Fibroblast of villous mesenchyme (primary cell): ENCODE data around the gene NOL4L. TPM values are rescaled to one million over a fixed set of nuclear protein-coding genes. Genes with fewer than 3 reads are reported as not detected.

Experiments used
- DNase-seq: peaks from one replicate; pipeline ENCODE4 v3.0.0-alpha.2; 2010; ENCODE audit warnings: low read depth
- H3K4me3 ChIP-seq: 2 replicates; pipeline ENCODE4 v1.5.1; 2011; ENCODE audit warnings: low read depth, mild to moderate bottlenecking, low read length
- total RNA-seq: library from RNA; depleted of rRNA; stranded (reverse); fragments of >200 nt; gene quantifications from 2 replicates; pipeline ENCODE4 v1.2.3, GENCODE V29; 2012
- TF ChIP-seq, protein P1 (sequence below): IDR thresholded peaks from 2 replicates; pipeline ENCODE4 v1.5.1; 2012; ENCODE audit warnings: low read depth, mild to moderate bottlenecking, low read length; ENCODE audit not compliant: insufficient read depth

The NOL4L gene
- total RNA-seq, 1 donor: 9.9 TPM

DNA sequence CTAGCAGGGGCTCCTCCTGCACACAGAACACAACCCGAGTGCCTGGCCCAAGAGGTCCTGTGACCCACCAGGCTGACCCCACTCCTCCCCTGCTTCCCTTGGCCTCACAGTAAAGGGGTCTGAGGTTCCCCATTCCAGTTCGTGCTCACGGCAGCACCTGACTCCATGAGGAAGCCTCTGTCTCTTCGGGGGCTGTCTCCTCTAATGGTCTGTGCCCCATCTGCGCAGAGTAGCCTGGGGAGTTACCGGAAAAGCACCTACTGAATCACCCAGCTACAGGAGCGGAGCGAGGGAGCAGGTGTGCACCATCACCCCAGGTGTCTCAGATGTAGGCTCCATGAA, 133.8 kb downstream of the NOL4L start:
- H3K4me3 ChIP-seq: no peak overlapping the region
- TF ChIP-seq, protein P1, sequence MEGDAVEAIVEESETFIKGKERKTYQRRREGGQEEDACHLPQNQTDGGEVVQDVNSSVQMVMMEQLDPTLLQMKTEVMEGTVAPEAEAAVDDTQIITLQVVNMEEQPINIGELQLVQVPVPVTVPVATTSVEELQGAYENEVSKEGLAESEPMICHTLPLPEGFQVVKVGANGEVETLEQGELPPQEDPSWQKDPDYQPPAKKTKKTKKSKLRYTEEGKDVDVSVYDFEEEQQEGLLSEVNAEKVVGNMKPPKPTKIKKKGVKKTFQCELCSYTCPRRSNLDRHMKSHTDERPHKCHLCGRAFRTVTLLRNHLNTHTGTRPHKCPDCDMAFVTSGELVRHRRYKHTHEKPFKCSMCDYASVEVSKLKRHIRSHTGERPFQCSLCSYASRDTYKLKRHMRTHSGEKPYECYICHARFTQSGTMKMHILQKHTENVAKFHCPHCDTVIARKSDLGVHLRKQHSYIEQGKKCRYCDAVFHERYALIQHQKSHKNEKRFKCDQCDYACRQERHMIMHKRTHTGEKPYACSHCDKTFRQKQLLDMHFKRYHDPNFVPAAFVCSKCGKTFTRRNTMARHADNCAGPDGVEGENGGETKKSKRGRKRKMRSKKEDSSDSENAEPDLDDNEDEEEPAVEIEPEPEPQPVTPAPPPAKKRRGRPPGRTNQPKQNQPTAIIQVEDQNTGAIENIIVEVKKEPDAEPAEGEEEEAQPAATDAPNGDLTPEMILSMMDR: no peak
- no peak for DNase-seq

DNA sequence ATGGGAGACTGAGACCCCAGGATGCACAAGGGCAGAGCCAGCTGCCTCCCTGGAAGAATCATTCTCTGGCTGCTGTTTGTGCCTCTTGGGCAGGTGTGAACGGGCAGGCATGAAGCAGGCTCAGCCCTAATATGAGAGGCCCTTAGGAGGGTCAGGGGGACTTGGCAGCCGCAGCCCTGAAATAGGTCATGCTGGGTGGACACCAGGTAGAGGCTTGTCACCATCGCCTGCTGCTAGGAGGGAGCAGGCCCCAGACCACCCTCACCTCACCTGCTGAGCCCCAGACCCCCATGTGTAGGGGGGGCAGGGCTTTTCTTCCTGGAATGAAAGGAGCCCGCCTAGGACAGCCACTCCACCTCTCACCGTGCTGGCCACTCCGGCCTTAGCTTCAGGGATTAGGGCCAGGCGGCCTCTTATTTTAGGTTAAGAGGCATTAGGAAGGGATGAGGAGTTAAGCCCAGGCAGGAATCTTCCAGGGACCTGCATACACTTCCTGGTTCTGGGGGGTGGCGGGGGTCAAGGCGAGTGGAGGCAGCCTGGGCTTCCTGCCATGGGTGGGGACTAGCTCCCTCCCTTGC, 134.6 kb downstream of the NOL4L start:
- no peak for DNase-seq
- no peak overlapping the region for H3K4me3 ChIP-seq
- TF ChIP-seq, protein P1: no peak

DNA sequence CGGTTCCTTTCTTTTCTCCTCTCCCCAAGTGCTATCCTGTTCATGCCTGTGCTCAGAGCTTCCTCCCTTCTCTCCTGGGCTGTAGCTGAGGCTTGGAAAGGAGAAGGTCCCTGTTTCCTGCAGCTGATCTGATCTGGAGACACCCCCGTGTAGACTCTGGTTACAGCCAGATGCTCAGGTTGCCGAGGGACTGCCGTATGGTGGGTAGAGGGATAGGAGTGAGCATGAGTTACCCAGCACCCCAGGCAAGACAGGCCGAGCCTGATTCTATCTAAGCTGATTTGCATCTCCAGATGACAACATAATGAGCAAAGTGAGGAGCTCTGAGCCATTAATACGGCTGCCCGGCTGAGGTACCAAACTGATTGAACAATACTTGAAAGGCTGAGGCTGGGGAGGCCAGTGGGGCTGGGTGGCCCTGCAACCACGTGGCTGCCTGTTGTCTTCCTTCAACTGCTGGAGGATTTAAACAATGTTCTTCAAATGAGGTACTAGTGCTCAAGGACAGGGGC, 135.2 kb downstream of the NOL4L start:
- H3K4me3 ChIP-seq: no peak overlapping the region
- DNase-seq: no peak
- TF ChIP-seq, protein P1: no peak

DNA sequence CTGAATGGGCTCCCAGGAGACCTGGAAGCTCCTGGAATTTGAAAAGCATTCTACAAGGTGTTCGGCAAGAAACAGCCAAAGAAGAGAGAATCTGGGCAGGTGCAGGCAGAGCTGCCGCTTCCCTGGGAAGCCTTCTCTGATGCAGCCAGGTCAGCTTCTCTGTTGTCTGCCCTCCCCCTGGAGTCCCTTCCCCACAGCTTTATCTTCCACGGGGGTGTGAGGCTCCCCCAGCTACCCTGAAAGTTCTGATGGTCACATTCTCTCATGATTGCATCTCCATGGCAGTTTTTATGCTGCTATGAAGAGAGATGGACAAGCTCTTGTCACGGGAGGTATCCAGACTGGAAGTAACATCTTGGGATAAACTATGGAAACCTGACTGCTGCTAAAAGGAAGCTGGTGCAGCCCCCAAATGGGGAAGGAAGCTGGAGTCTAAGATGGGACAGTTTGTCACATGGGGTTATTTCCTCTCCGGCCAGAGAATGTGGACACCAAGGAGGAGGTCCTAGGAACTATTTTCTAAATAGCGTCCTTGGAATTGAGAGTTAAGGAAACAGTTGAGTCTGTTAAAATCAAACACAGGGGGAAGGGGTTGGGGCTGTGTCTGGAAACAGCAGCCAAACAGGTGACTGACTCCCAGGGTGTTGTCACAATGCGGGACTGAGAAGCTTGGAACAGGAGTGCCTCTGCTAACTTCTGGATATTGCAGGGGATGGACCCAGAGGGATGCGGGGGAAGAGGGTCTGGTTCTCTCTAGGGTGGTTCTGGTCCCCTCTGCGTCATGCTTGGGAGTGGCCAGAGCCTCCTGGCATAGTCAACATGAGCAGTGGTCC, 135.9 kb downstream of the NOL4L start:
- TF ChIP-seq, protein P1: no peak
- DNase-seq: no peak
- no peak overlapping the region for H3K4me3 ChIP-seq

DNA sequence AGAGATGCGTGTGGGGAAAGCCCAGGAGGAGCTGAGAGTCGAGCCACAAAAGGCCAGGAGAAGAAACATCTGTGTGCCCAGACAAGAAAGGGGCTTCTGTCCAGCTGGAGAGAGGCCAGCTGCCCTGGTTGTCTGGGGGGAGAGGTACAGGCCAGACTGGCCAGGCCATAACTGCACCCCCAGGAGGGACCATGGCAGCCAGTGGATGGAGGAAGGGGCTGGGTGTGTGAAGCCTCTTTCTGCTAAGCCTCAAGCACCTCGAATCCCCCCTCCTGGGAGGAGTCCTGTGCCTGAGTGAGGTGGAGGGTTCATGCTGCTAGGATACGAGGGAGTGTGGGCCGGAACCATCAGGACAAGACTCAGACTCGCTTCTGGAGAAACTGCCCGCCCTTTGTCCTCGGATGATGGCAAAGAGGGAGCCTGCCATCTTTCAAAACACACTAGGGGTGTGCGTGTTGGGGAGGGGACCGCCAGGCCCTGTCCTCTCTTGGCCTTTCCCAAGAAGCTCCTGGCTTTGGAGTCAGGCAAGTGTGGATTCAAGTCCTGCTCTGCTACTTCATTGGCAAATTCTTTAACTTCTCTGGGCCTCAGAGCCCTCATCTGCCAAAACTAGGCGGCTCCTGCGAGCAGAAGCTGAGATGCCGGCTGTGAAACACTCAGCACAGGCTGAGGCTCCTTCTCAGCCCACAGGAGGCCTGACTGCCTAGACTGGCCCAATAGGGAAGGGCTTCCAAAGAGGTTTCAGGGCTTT, 136.7 kb downstream of the NOL4L start:
- H3K4me3 ChIP-seq: no peak overlapping the region
- DNase-seq: no peak
- TF ChIP-seq, protein P1: no peak

DNA sequence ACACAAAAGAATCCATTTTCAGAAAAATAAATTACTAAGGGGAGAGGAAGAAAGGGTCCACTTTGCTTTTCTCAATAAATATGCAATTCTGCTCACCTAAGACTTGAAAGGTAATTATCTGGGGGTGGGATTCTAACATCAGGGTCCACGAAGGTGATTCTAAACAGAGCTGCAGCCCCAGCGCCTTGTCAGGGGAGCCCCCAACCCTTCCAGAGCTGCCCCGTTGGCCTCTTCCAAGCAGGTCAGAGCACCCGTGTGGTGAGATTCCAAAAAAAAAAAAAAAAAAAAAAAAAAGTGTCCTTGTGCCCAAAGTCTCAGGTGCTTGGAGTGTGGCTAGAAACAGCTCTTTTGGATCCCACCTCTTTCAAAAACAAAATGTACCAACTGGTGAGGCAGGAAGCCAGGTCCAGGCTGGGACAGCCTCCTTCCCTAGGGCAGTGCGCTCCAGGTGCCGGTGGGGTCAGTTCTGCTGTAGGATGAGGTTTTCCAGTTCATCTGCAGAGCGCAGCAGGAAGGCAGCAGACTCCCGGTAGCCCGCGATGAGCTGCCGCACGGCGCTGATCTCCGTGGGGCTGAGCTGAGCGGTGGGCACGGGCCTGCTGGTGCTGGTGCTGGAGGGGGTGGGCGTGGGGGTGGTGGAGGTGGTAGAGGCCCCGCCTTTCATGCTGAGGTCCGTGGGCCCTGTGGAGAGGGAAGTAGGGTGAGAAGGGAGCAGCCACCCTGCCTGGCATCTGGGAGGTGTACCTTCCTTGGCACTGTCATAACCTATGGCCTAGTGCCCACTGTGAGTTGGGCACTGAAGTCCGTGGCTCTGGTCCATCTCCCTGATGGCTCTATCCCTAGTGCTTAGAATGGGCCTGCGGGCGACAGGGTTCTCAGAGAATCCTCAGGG, 137.8 kb downstream of the NOL4L start:
- no peak overlapping the region for H3K4me3 ChIP-seq
- TF ChIP-seq, protein P1: no peak
- no peak for DNase-seq
